GM23248 (cell line): Measurements from ENCODE around the gene BHLHA15. TPM values are rescaled to one million over a fixed set of nuclear protein-coding genes. Genes with fewer than 3 reads are reported as not detected.

Source experiments
- DNase-seq: peaks from one replicate; pipeline ENCODE4 v3.0.0-alpha.2; 2015
- H2AFZ ChIP-seq: fragments of 200-600 bp; sonication (generic); 2 replicates; pipeline ENCODE4 v1.6.1; 2016; ENCODE audit warnings: antibody characterized with exemption
- H3F3A ChIP-seq: fragments of 200-600 bp; sonication (generic); 2 replicates; pipeline ENCODE4 v1.6.1; 2016; ENCODE audit warnings: mild to moderate bottlenecking, antibody characterized with exemption, mixed run types; ENCODE audit not compliant: insufficient read depth
- H3K27ac ChIP-seq: fragments of 200-600 bp; sonication (generic); 2 replicates; pipeline ENCODE4 v1.5.1; 2016; ENCODE audit warnings: mild to moderate bottlenecking
- H3K27me3 ChIP-seq: fragments of 200-600 bp; sonication (generic); replicated peaks from 2 replicates; pipeline ENCODE4 v1.6.1; 2016; ENCODE audit warnings: mild to moderate bottlenecking; ENCODE audit not compliant: insufficient read depth
- H3K36me3 ChIP-seq: fragments of 200-600 bp; sonication (generic); 2 replicates; pipeline ENCODE4 v1.6.1; 2016; ENCODE audit warnings: low read depth, mild to moderate bottlenecking
- H3K4me1 ChIP-seq: fragments of 200-600 bp; sonication (generic); 2 replicates; pipeline ENCODE4 v1.6.1; 2016; ENCODE audit warnings: mild to moderate bottlenecking; ENCODE audit not compliant: insufficient read depth
- H3K4me2 ChIP-seq: fragments of 200-600 bp; sonication (generic); one replicate; pipeline ENCODE4 v1.6.1; 2016; ENCODE audit warnings: mild to moderate bottlenecking; ENCODE audit not compliant: unreplicated experiment
- H3K4me3 ChIP-seq: fragments of 200-600 bp; sonication (generic); 2 replicates; pipeline ENCODE4 v1.5.1; 2016; ENCODE audit warnings: mild to moderate bottlenecking
- H3K79me2 ChIP-seq: fragments of 200-600 bp; sonication (generic); 2 replicates; pipeline ENCODE4 v1.6.1; 2016; ENCODE audit warnings: mild to moderate bottlenecking; ENCODE audit not compliant: insufficient read depth
- H3K9ac ChIP-seq: fragments of 200-600 bp; sonication (generic); 2 replicates; pipeline ENCODE4 v1.6.1; 2016; ENCODE audit warnings: mild to moderate bottlenecking
- H3K9me2 ChIP-seq: fragments of 200-600 bp; sonication (generic); 2 replicates; pipeline ENCODE4 v1.6.1; 2016; ENCODE audit warnings: mixed run types, mild to moderate bottlenecking, moderate library complexity; ENCODE audit not compliant: insufficient read depth
- H3K9me3 ChIP-seq: fragments of 200-600 bp; sonication (generic); one replicate; pipeline ENCODE4 v1.6.1; 2017; ENCODE audit warnings: low read depth
- H4K20me1 ChIP-seq: fragments of 200-600 bp; sonication (generic); 2 replicates; pipeline ENCODE4 v1.6.0; 2016; ENCODE audit not compliant: insufficient read depth
- EZH2 ChIP-seq: fragments of 200-600 bp; sonication (generic); IDR thresholded peaks from 2 replicates; pipeline ENCODE4 v1.6.1; 2018; ENCODE audit warnings: antibody characterized with exemption, mild to moderate bottlenecking; ENCODE audit not compliant: insufficient read depth, poor library complexity, severe bottlenecking
- EZH2phosphoT487 ChIP-seq: fragments of 200-600 bp; sonication (generic); IDR thresholded peaks from 2 replicates; pipeline ENCODE4 v1.6.1; 2018; ENCODE audit warnings: antibody characterized with exemption, moderate library complexity, mild to moderate bottlenecking, low read depth; ENCODE audit not compliant: insufficient read depth
- WGBS, 2 experiments: methylation state at CpG; one replicate each; pipeline ENCODE4 v1.1.6; 2015 to 2017; ENCODE audit warnings: low lambda C conversion rate in 2 of 2, low coverage in 1 of 2; ENCODE audit errors: missing lambda C conversion rate in 2 of 2; 5-methylcytosine and 5-hydroxymethylcytosine counted together
- in situ Hi-C: fragments of 300-500 bp; cut with MboI; formaldehyde crosslinking; loops from 2 replicates; pipeline ENCODE4 v1.15.0; 2020
- polyA plus RNA-seq: library from polyadenylated mRNA; unstranded; fragments of >200 nt; fragmentation: Nextera tagmentation; extraction: Ambion mirVana; gene quantifications from 2 replicates; pipeline ENCODE4 v1.2.1, GENCODE V29; 2016
- total RNA-seq: library from RNA; depleted of rRNA; stranded (reverse); fragments of >200 nt; shearing (Covaris generic); gene quantifications from 2 replicates; pipeline ENCODE4 v1.2.3, GENCODE V29; 2014

Gene BHLHA15
- total and polyA plus RNA-seq, 2 experiments from 2014 or later, result not detected

- H3F3A ChIP-seq, result peaks cover 6% of the 10 kb centered on the region; the same call in 1 of the 2 replicates
- no peaks in the 10 kb centered on the region for H3K79me2 ChIP-seq
- no peak for TF ChIP-seq EZH2
- TF ChIP-seq EZH2phosphoT487, result no peak
- 91 to 92% methylated on average over 11 of the region's 11 CpGs for WGBS, 2 experiments
- no peak for DNase-seq
- no peak overlapping the region for H3K27ac ChIP-seq
- H3K9ac ChIP-seq, result no peak overlapping the region
- no peak overlapping the region for H3K4me3 ChIP-seq
- in situ Hi-C loops, result no loop called here
- no peaks in the 10 kb centered on the region for H3K9me3 ChIP-seq
- no peaks in the 10 kb centered on the region for H3K4me1 ChIP-seq
- no peaks in the 10 kb centered on the region for H3K9me2 ChIP-seq
- H3K36me3 ChIP-seq, result no peaks in the 10 kb centered on the region
- H2AFZ ChIP-seq, result no peak overlapping the region
- H3K27me3 ChIP-seq, result no peaks in the 10 kb centered on the region
- H4K20me1 ChIP-seq, result no peaks in the 10 kb centered on the region
- no peak overlapping the region for H3K4me2 ChIP-seq
Measured at GRCh38 chr7:98189559-98189958, 21.7 kb upstream of the BHLHA15 start.

- no peak overlapping the region for H2AFZ ChIP-seq
- no peak for TF ChIP-seq EZH2phosphoT487
- H3K4me1 ChIP-seq, result no peaks in the 10 kb centered on the region
- DNase-seq, result no peak
- no peaks in the 10 kb centered on the region for H4K20me1 ChIP-seq
- H3F3A ChIP-seq, result no peaks in the 10 kb centered on the region
- H3K27ac ChIP-seq, result no peak overlapping the region
- no peaks in the 10 kb centered on the region for H3K27me3 ChIP-seq
- no peaks in the 10 kb centered on the region for H3K9me3 ChIP-seq
- WGBS, 2 experiments, result 96 to 98% methylated on average over 32 of the region's 32 CpGs
- in situ Hi-C loops, result no loop called here
- H3K79me2 ChIP-seq, result no peaks in the 10 kb centered on the region
- H3K36me3 ChIP-seq, result no peaks in the 10 kb centered on the region
- no peak overlapping the region for H3K4me2 ChIP-seq
- no peaks in the 10 kb centered on the region for H3K9me2 ChIP-seq
- H3K4me3 ChIP-seq, result no peak overlapping the region
- no peak overlapping the region for H3K9ac ChIP-seq
Measured at GRCh38 chr7:98191668-98192431, 19.4 kb upstream of the BHLHA15 start.

DNA sequence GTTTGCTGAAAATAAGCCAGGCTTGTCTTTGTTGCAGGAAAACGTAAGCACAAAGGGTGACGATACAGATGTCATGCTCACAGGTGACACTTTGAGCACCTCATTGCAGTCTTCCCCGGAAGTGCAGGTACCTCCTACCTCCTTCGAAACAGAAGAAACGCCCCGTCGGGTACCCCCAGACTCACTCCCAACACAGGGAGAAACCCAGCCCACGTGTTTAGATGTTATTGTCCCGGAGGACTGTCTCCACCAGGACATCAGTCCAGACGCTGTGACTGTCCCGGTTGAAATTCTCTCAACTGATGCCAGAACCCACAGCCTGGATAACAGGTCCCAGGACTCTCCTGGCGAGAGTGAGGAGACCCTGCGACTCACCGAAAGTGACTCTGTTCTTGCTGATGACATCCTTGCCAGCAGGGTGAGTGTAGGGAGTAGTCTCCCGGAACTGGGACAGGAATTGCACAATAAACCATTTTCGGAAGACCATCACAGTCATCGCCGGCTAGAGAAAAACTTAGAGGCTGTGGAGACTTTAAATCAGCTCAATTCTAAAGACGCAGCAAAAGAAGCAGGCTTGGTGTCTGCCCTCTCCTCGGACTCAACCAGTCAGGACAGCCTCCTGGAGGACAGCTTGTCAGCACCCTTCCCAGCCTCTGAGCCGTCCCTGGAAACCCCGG lies 18.3 kb upstream of the BHLHA15 start:
- Histone ChIP-seq H4K20me1 (no peaks in the 10 kb centered on the region), H3K9ac (no peak overlapping the region), H3K27me3 (no peaks in the 10 kb centered on the region), H3K36me3 (no peaks in the 10 kb centered on the region), H3K4me3 (no peak overlapping the region), H3K9me3 (no peaks in the 10 kb centered on the region), H3K9me2 (no peaks in the 10 kb centered on the region), H3F3A (no peaks in the 10 kb centered on the region), H2AFZ (no peak overlapping the region), H3K27ac (no peak overlapping the region), H3K4me1 (no peaks in the 10 kb centered on the region), H3K4me2 (no peak overlapping the region), H3K79me2 (no peaks in the 10 kb centered on the region)
- in situ Hi-C loops, result no loop called here
- TF ChIP-seq EZH2phosphoT487, result no peak
- TF ChIP-seq EZH2, result no peak
- WGBS, 2 experiments, result 92 to 93% methylated on average over 21 to 22 of the region's 22 CpGs
- DNase-seq, result peak; percentile 26

DNA sequence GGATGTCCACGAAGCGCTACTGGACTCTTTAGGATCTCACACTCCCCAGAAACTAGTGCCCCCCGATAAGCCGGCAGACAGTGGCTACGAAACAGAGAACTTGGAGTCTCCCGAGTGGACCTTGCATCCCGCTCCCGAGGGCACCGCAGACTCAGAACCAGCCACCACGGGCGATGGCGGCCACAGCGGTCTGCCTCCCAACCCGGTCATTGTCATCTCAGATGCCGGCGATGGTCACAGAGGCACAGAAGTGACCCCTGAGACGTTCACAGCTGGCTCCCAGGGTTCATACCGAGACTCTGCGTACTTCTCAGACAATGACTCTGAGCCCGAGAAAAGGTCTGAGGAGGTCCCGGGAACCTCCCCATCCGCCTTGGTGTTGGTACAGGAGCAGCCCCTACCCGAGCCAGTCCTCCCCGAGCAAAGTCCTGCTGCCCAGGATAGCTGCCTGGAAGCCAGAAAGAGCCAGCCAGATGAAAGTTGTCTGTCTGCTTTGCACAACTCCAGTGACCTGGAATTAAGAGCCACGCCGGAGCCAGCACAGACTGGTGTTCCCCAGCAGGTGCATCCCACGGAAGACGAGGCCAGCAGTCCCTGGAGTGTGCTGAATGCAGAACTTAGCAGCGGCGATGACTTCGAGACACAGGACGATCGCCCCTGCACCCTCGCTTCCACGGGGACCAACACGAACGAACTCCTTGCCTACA lies 17.6 kb upstream of the BHLHA15 start:
- no peak for DNase-seq
- H3K36me3 ChIP-seq, result no peaks in the 10 kb centered on the region
- no peaks in the 10 kb centered on the region for H3F3A ChIP-seq
- no peak overlapping the region for H3K4me2 ChIP-seq
- TF ChIP-seq EZH2phosphoT487, result no peak
- H3K4me1 ChIP-seq, result no peaks in the 10 kb centered on the region
- H3K9me2 ChIP-seq, result no peaks in the 10 kb centered on the region
- H3K9ac ChIP-seq, result no peak overlapping the region
- no peak overlapping the region for H2AFZ ChIP-seq
- no peak overlapping the region for H3K27ac ChIP-seq
- no peaks in the 10 kb centered on the region for H3K79me2 ChIP-seq
- WGBS, 2 experiments, result 95 to 96% methylated on average over 33 to 37 of the region's 37 CpGs
- no peaks in the 10 kb centered on the region for H3K27me3 ChIP-seq
- no peaks in the 10 kb centered on the region for H4K20me1 ChIP-seq
- no peak overlapping the region for H3K4me3 ChIP-seq
- in situ Hi-C loops, result no loop called here
- H3K9me3 ChIP-seq, result no peaks in the 10 kb centered on the region
